CD4-positive, alpha-beta T cell treated with Interleukin-21 for 1 hour (primary cell): ENCODE measurements around the gene INSRR.

ENCODE experiments used
- DNase-seq: peaks from one replicate; pipeline ENCODE4 v3.0.0-alpha.2; 2020

The INSRR gene

DNA sequence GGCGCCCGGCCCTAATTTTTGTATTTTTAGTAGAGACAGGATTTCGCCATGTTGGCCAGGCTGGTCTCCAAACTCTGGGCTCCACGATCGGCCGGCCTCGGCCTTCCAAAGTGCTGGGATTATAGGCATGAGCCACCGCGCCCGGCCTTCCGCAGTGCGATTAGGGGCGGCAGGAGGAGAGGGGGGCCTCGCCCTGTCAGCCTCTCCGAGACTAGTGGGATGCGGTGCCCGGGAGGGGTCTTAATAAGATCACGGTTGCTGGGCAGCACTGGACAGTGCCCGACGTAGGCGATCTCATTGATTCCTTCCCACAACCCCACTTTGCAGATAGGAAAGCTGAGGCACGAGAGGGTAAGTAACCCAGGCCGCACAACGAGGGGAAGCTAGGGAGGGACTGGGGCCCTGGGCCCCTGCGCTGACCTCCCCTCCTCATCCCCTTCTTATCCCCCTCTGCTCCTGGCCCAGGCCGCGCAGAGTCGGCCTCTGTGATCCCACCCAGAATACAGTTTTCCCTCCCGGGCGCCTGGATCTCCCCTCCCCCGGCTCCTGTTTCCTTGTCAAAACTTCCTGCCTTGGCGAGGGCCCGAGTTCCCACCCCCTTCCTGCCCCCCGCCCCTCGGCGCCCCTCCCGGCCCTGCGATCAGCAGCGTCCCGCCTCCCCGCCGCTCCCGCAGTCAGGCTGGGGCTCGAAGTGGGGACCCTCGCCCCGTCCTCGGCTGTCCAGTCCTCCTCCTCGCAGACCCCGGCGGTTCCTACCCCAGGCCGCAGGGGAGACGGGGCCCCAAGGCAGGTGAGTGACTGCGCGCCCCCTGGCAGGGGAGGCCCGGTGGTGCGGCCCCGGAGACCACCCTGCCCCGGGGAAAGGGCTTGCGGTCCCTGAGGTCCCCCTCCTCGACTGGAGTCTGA lies 34.4 kb upstream of the INSRR start, which contains the start of gene PEAR1:
TSS of gene PEAR1 (plus strand) at position 671 of the 906 bp plus-strand sequence. CDS start 10,209 bp downstream, outside the sequence.
- DNase-seq: no peak

- peak; percentile 86 for DNase-seq
These were observed 33.5 kb upstream of the INSRR start for GRCh38 chr1:156892190-156893047.

- peak; percentile 58 for DNase-seq
These were observed 31.1 kb upstream of the INSRR start for GRCh38 chr1:156889802-156890580.

- no peak for DNase-seq
These were observed 28.8 kb upstream of the INSRR start for GRCh38 chr1:156887734-156888133.

GRCh38 chr1:156887317-156887716 lies 28.4 kb upstream of the INSRR start:
- no peak for DNase-seq

DNA sequence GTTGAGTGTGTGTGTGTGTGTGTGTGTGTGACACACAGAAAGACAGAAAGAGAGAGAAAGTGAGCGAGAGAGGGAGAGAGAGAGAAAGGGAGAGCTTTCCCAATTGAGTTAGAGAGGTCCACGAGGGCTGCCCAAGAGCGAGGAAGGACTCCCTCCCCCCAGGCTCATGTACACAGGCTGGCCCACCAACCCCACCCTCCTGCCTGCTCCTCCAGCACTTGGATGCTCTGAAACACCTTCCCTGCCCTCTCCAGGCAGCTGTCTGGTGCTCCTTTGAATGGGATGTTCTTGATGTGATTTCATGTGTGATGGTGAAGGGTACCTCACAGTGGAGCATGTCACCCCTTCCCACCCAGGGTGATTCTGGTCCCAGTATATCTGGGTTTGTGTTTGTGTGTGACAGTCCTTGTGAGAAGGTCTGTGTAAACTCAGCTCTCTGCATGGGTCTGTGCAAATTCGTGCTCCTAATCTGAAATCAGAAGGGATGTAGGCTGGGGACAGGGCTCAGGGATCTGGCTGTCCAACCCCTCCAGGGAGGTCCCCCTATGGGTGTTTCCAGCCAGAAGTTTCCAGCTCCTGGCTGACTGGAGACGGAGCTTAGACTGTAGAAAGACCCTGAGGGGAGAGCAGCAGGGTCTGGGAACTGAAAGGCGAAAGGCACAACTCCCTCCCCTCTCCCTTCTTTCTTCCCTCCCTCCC lies 27.8 kb upstream of the INSRR start:
- DNase-seq: no peak

DNA sequence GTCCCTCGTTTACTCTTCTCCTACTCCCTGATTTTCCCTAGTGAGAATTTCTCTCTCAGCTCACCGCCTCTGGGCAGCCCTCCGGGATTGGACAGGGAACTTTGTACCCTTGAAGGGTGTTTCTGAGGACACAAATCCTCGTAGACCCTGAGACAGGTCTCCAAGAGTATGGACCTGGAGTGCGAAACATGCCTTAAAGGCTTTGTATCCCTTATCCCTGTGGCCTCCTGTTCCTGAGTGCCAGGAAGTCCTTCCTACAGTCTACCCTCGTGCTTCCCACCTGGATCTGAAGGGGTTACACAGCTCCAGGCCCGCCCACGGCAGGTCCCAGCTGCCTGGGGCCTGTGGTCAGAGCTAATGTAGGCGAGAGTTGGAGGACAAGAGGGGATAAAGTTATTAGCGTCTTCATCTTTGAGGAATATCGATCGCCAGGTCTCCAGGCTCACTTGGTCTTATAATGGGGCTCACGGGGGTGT lies 27.0 kb upstream of the INSRR start:
- DNase-seq: no peak

GRCh38 chr1:156885314-156885713 lies 26.4 kb upstream of the INSRR start:
- DNase-seq: no peak

DNA sequence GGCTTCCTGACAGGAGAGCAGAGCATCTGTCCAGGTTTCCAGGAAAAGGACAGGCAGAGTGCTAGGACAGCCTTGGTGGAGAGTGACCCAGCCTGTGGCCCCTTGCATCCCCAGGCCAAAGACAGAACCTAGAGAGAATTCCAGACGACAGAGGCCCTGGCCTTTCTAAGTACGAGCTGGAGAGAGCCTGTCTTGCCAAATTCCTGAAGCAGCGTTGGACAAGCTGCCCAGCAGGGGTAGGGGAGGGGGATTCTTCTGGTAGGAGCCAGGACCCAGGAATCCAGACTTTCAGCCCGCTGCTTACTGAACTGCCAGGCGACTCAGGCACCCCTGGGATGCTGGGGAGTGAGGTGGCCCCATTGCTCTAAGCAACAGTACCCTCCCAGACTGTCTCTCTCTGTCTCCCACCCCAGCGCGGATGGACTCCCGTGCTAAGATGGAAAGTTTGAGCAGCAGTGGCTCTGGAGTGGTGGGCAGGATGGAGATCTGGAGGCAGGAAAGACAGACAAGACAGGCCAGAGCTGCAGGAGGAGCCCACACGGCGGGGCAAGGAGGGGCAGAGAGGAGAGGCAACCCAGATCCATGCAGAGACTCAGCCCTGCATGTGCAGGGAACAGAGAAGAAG lies 25.8 kb upstream of the INSRR start:
- no peak for DNase-seq

GRCh38 chr1:156883919-156884318 lies 25.0 kb upstream of the INSRR start:
- DNase-seq: no peak

- DNase-seq: no peak
These were observed 23.6 kb upstream of the INSRR start for GRCh38 chr1:156882543-156882942.

DNA sequence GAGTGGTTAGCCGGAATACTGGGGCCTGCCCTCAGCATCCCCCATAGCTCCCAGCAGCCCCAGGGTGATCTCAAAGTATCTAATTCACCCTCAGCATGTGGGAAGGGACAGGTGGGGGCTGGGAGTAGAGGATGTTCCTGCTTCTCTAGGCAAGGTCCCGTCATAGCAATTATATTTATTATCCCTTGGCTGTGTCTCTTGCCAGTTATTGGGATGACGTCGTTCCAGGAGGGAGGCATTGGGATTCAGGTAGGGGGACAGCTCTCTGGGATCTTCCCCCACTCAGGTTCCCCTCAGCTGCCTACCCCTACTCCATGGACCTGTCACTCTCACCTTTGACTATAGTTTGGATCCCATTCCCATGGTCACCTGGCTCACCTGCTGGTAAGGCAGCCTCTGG lies 22.7 kb upstream of the INSRR start:
- DNase-seq: no peak

DNA sequence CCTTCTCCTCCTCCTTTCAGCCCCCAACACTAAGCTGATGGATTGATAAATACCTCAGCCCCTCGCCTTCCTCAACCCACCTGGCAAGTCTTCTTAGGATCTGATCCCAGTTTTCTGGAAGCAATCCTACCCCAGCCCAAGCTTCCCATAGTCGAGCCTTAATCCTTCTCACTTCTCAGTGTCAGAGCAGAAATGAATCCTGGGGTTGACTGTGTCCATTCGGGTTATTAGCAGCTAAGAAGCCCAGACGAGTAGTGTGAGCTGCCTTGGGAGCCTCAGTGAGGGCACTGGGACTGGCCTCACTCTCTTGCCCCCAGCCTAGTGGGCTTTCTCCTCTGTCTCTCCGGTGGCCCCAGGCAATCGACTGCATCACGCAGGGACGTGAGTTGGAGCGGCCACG lies 22.2 kb upstream of the INSRR start:
- DNase-seq: no peak

DNA sequence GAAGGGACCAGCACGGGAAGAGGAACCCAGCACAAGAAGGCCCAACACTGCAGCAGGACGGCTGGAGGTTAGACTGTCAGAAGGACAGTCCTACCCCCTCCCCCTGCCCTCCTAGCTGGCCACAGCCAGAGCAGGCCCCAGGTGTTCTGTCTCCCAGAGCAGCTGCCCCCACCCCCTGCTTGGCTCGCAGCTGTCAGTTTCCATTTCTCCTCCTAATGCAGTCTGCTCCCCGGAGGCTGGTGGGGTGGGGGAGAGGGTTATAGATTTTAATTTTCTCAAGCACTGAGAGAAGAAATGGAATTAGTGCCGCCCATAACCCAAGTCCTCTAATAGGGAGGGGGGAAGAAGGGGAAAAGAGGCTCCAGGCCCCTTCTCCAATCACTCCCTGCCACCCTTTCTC lies 21.6 kb upstream of the INSRR start:
- DNase-seq: no peak

GRCh38 chr1:156879876-156880275 lies 21.0 kb upstream of the INSRR start:
- DNase-seq: no peak

DNA sequence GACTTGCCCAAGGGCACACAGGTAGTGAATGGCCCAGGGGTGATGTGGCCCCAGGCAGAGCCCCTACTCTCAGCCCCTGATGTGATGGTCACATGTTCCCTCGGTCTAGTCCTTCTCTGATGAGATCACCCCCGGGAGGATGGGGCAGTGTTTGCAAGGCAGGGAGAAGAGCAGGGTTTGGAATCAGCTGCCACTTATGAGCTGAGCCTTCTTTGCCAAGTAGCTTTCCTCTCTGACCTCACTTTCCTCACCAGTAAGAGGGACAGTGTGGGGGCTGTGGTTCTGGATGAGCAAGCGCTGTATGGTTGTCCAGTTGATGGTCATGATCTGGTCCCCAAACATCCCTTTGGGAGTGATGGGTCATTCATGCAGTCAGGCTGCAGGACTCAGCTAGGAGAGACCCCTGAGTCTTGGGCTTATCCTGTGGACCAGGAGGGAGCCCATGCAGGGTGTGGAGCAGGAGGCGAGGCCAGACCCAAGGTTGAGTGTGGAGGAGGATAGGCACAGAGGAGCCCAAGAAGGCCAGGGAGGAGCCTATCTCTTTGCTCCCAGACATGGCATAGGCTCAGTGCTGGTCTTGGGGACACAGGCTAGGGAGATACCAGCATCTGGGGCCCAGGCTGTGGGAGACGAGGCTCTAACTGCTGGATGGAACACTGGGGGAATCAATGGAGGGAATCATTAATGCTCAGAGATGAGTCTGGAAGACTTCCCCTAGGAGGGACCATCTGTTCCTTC lies 18.7 kb upstream of the INSRR start:
- DNase-seq: no peak

DNA sequence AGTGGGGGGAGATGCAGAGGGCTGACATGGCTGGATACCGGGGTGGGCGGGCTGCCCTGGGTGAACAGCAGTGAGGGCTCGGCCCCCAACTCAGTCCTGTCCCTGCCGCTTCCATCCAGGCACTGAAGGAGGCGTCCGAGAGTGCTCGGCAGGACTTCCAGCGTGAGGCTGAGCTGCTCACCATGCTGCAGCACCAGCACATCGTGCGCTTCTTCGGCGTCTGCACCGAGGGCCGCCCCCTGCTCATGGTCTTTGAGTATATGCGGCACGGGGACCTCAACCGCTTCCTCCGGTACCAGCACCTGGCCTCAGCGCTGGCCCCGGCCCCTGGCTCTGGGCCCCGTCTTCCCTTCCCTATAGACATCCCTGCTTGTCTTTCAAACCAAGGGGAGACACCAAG lies 17.4 kb upstream of the INSRR start:
- DNase-seq: no peak

DNA sequence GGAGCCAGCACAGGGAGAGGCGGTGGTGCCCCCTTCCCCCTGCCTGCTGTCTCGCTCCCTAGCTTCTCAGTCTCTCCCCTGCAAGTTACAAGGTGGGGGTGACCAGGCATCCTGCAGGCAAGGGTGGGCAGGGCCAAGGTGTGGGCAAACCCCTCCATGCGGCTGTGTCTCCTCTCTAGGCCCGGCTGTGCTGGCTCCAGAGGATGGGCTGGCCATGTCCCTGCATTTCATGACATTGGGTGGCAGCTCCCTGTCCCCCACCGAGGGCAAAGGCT lies 16.4 kb upstream of the INSRR start:
- no peak for DNase-seq

- no peak for DNase-seq
These were observed 15.8 kb upstream of the INSRR start for GRCh38 chr1:156874572-156875340.

DNA sequence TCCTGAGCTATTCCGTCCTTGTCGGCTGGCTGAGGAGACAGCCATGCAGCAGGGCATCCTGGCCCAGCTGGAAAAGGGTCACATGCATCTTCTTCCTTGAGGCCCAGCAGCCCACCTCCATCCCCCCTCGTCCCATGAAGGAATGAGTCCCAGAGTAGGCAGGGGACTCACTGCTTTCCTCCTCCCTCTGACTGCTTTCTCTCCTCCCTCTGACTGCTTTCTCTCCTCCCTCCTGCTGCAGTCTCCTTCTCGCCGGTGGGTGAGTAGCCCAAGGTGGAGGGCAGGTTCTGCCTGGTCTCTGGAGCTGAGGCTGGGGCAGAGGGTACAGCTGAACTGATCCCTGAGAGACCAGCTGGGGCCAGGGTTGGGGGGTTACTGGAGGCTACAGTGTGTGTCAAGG lies 15.2 kb upstream of the INSRR start:
- no peak for DNase-seq

DNA sequence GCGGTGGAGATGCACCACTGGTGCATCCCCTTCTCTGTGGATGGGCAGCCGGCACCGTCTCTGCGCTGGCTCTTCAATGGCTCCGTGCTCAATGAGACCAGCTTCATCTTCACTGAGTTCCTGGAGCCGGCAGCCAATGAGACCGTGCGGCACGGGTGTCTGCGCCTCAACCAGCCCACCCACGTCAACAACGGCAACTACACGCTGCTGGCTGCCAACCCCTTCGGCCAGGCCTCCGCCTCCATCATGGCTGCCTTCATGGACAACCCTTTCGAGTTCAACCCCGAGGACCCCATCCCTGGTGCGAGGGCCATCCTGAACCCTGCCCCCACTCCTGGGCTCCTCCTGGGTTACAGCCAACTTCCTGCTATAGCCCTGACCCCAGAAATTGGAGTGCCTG lies 14.7 kb upstream of the INSRR start:
- no peak for DNase-seq
